NT2/D1 (cell line): Measurements from ENCODE around the gene MITF.

Experiments
- YY1 ChIP-seq: IDR thresholded peaks from 2 replicates; pipeline ENCODE4 v1.6.1; 2011; ENCODE audit not compliant: insufficient read length, insufficient read depth
- ZNF274 ChIP-seq: IDR thresholded peaks from 2 replicates; pipeline ENCODE4 v1.6.1; 2011; ENCODE audit warnings: mild to moderate bottlenecking, low read depth, low read length

DNA sequence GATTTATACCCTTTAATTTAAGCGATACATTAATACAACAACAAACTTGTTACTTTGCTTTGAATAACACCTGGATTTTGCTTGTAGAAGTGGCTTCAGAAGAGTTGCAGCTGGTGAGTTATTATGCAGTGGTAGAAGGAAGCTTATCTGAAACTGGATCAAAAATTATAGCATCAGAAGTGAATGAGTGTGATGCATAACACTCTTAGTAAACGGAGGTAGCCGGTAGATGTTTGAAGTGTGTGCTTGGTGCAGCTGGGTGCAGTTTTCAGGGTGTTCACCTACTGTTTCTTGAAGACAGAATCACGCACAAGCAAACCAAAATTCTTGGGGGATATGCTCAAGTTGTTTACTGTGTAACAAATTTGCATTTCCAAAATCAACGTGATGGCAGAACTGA is 103.1 kb downstream of the MITF start:
- TF ChIP-seq ZNF274: no peak
- no peak for TF ChIP-seq YY1
